ENCODE measurements around the gene KCTD21. TPM values are rescaled to one million over a fixed set of nuclear protein-coding genes. Genes with fewer than 3 reads are reported as not detected.

KCTD21 gene
- total and polyA plus RNA-seq, 10 of the 15 experiments (the other 5 are each of a cell fraction or from before 2014, with no cell fraction given) = 0.63 to 5.4 (median 3.6) TPM

GRCh38 chr11:78197816-78198215, 9.4 kb upstream of the KCTD21 start:
- BruUV-seq (replicated peaks) = no TSS peak
- Histone ChIP-seq H3K27ac (ENCODE audit: control insufficient read depth, insufficient read depth) (no peak overlapping the region), H3K4me3 (no peak overlapping the region), H3K4me2 (ENCODE audit: control insufficient read depth, insufficient read depth) (no peak overlapping the region), H3K36me3 (ENCODE audit: control insufficient read depth in 2 of 2, insufficient read depth in 2 of 2, low read length in 1 of 2) (no peaks in the 10 kb centered on the region; a peak in 2 of 4 replicates), H4K20me1 (ENCODE audit: control insufficient read depth, insufficient read depth) (no peaks in the 10 kb centered on the region), H3K79me2 (ENCODE audit: control insufficient read depth, insufficient read depth, low read length) (no peaks in the 10 kb centered on the region), H3K4me1 (ENCODE audit: control insufficient read depth, insufficient read depth, low read length) (peaks cover 3% of the 10 kb centered on the region; the same call in 1 of the 2 replicates), H2AFZ (ENCODE audit: control insufficient read depth, low read depth, low read length) (no peak overlapping the region), H3K9me3 (replicated peaks; ENCODE audit: control insufficient read depth, insufficient read depth, low read length) (no peaks in the 10 kb centered on the region; the same call in 2 of the 3 replicates), H3K9ac (ENCODE audit: control insufficient read depth, insufficient read depth, low read length) (no peak overlapping the region), H3K27me3 (replicated peaks in 1 of 2; ENCODE audit: control insufficient read depth in 2 of 2, insufficient read depth in 2 of 2, low read length in 1 of 2) (no peaks in the 10 kb centered on the region)
- in situ Hi-C loops (cut with MboI) (no loop called here), intact Hi-C loops (cut with micrococcal nuclease; ENCODE audit: unreplicated experiment) (no loop called here)
- RAD21 ChIA-PET (ENCODE audit: unreplicated experiment) = no interaction called here
- DNase-seq (ENCODE audit: low read depth, low spot score) = no peak
- POLR2A ChIA-PET = no interaction called here
- TF ChIP-seq PBX3 (IDR thresholded peaks at IDR 0.05; ENCODE audit: insufficient replicate concordance, low read depth, low read length) (peak; percentile 19), BCL3 (IDR thresholded peaks at IDR 0.05; ENCODE audit: borderline replicate concordance, insufficient read depth, low read depth, low read length, poor library complexity, severe bottlenecking) (peak; percentile 94), TCF3 (IDR thresholded peaks at IDR 0.05; ENCODE audit: borderline replicate concordance, insufficient read depth, low read depth, low read length) (0 out of 2 replicates have a peak, but pooled peaks have one; percentile 16), MEF2A (IDR thresholded peaks at IDR 0.05; ENCODE audit: insufficient read depth, low read depth, low read length) (no peak)
- SMC1A ChIA-PET (ENCODE audit: uncharacterized antibody, unreplicated experiment) = no interaction called here
- 76% methylated on average over 8 of the region's 8 CpGs for WGBS (ENCODE audit: insufficient coverage, insufficient replicate concordance, low lambda C conversion rate, missing lambda C conversion rate)
- CTCF ChIA-PET = no interaction called here
- FAIRE-seq = no peak
- no peak for ATAC-seq

Data from GM12878 (cell line).